ENCODE results near the gene TMEM53.

DNA sequence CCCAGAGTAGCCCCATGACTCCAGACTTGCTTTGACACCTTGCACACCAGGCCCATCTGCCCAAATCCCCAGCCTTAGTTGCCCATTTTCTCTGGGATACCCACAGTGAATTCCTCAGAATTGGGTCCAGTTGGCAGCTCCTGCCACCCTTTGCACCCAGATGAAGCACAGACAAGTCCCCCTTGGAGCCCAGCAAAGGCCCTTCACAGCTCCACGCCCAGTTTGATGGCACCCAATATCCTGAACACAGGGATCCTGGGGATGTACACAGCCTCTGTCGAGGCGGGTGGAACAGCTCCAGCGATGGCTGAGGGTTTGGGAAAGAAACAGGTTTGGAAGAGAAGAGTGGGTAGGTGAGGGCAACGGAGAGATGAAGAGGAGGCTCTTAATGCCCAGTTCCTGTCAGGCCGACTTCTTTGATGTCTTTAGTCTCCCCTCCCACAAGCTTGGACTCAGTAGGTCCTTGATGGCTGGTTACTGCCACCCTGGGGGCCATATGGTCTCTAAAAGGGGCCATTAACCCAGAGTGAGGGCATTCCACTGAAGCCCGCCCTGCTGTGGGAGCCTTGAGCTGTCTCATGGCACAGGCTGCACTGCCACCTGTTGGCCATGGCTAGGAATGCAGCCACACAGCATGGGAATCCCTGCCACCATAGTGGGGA lies 21.7 kb downstream of the TMEM53 start:
- TF ChIP-seq NFRKB (IDR thresholded peaks at IDR 0.05) (no peak), BHLHE40 (IDR thresholded peaks at IDR 0.05; ENCODE audit: borderline replicate concordance) (no peak), LEF1 (IDR thresholded peaks at IDR 0.05; ENCODE audit: borderline replicate concordance) (no peak), TARDBP (IDR thresholded peaks at IDR 0.05) (no peak), FOXK2 (IDR thresholded peaks at IDR 0.05) (no peak), FOXM1 (IDR thresholded peaks at IDR 0.05; ENCODE audit: borderline replicate concordance) (no peak), ELF4 (IDR thresholded peaks at IDR 0.05) (no peak), L3MBTL2 (conservative IDR thresholded peaks at IDR 0.05) (no peak), ARNT (IDR thresholded peaks at IDR 0.05) (no peak), SUZ12 (IDR thresholded peaks at IDR 0.05) (no peak), HDGF (IDR thresholded peaks at IDR 0.05; ENCODE audit: borderline replicate concordance) (no peak)
